Adrenal gland (tissue), 5 donors: ENCODE data around the gene IFT20.

ENCODE experiments used
- POLR2A ChIP-seq, 2 donors: fragments of 450-650 bp; IDR thresholded peaks; one replicate each; pipeline ENCODE4 v1.6.1; 2017; ENCODE audit warnings: antibody characterized with exemption in 2 of 2, mild to moderate bottlenecking in 2 of 2, moderate library complexity in 1 of 2
- TF ChIP-seq, protein P1 (sequence below), 6 experiments: fragments of 450-650 bp in 4 of 6; fragments of 200-600 bp in 2 of 6; sonication (generic) in 1 of 6; IDR thresholded peaks; 1 replicate in 5 of 6; 2 replicates in 1 of 6; pipeline versions ENCODE4 v1.5.1 to v1.8.0; 2016 to 2021; ENCODE audit warnings: antibody characterized with exemption in 6 of 6, mild to moderate bottlenecking in 2 of 6, moderate library complexity in 1 of 6
- donor health status: DM: no; HTN: no; CAD: no.

DNA sequence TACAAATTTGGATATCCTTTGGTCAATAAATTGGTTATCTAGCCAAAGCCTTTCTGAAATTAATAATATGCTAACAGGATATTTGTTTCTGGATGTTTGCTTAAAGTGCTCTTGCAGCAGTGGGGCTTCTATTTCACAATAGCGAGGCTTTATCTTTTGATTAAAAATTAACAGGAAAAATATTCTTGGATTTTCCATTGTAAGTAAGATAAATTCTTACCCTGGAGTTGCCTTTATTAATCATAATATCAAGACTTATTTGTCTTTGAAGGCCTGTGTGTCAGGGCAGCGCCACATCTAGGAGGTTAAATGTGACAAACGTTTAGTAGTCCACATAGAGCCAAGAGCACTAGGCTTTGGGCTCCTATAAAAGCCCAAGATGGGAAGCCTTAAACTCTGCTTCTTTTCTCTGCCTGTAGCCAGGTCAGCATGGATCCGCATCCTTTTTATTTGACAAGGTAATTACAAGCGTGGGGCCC, 11.0 kb downstream of the IFT20 start:
- TF ChIP-seq, protein P1, sequence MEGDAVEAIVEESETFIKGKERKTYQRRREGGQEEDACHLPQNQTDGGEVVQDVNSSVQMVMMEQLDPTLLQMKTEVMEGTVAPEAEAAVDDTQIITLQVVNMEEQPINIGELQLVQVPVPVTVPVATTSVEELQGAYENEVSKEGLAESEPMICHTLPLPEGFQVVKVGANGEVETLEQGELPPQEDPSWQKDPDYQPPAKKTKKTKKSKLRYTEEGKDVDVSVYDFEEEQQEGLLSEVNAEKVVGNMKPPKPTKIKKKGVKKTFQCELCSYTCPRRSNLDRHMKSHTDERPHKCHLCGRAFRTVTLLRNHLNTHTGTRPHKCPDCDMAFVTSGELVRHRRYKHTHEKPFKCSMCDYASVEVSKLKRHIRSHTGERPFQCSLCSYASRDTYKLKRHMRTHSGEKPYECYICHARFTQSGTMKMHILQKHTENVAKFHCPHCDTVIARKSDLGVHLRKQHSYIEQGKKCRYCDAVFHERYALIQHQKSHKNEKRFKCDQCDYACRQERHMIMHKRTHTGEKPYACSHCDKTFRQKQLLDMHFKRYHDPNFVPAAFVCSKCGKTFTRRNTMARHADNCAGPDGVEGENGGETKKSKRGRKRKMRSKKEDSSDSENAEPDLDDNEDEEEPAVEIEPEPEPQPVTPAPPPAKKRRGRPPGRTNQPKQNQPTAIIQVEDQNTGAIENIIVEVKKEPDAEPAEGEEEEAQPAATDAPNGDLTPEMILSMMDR (IDR thresholded peaks at IDR 0.05), result no peak
- no peak for TF ChIP-seq POLR2A (IDR thresholded peaks at IDR 0.05)
